Endothelial cell of umbilical vein (primary cell): Measurements from ENCODE around the gene PLEKHG5. TPM values are rescaled to one million over a fixed set of nuclear protein-coding genes. Genes with fewer than 3 reads are reported as not detected.

Experiments used
- BruUV-seq: library from RNA; stranded (reverse); fragments of 400-500 nt; replicated peaks from 2 replicates; lab custom pipeline; 2021; lab: Mats Ljungman, UMichigan
- CTCF ChIA-PET: fragments of 300-600, 350-600 bp; sonication (Branson Sonifier 250); formaldehyde crosslinking; loops from one replicate; lab custom pipeline; 2021; ENCODE audit warnings: antibody characterized with exemption, inconsistent platforms; lab: Charles Lee
- POLR2A ChIA-PET: fragments of 300-600, 350-600 bp; sonication (Branson Sonifier 250); formaldehyde crosslinking; loops from one replicate; lab custom pipeline; 2021; ENCODE audit warnings: antibody characterized with exemption, inconsistent platforms; lab: Charles Lee
- DNase-seq: peaks from one replicate; pipeline ENCODE4 v3.0.0-alpha.2; 2011; ENCODE audit warnings: low read depth, low spot score
- FAIRE-seq: peaks from 2 replicates; lab custom pipeline; 2011; peaks lifted over from hg19 to GRCh38; lab: Jason Lieb, UNC
- H2AFZ ChIP-seq: 2 replicates; pipeline ENCODE4 v1.6.0; 2012; ENCODE audit warnings: low read depth, low read length, control low read depth, inconsistent platforms
- H3K27ac ChIP-seq: 2 replicates; pipeline ENCODE4 v1.5.1; 2011; ENCODE audit warnings: low read depth, mild to moderate bottlenecking, control low read depth, low read length, moderate library complexity; ENCODE audit not compliant: insufficient read depth
- H3K27me3 ChIP-seq, 2 experiments: 2 replicates each; pipeline versions ENCODE4 v1.6.0 to v1.6.1; 2011; ENCODE audit warnings: low read length in 2 of 2, mixed read lengths in 1 of 2; ENCODE audit not compliant: control insufficient read depth in 2 of 2, insufficient read depth in 2 of 2
- H3K36me3 ChIP-seq, 2 experiments: 2 replicates in 1 of 2; 3 replicates in 1 of 2; pipeline ENCODE4 v1.5.1; 2011; ENCODE audit warnings: low read length in 2 of 2, mild to moderate bottlenecking in 1 of 2, moderate library complexity in 1 of 2; ENCODE audit not compliant: control insufficient read depth in 2 of 2, insufficient read depth in 2 of 2; ENCODE audit errors: extremely low read depth in 1 of 2
- H3K4me1 ChIP-seq: 3 replicates; pipeline ENCODE4 v1.5.1; 2011; ENCODE audit warnings: mild to moderate bottlenecking, low read length; ENCODE audit not compliant: control insufficient read depth, insufficient read depth; ENCODE audit errors: extremely low read depth
- H3K4me2 ChIP-seq: 2 replicates; pipeline ENCODE4 v1.6.1; 2011; ENCODE audit warnings: low read length, control low read depth, mixed read lengths; ENCODE audit not compliant: insufficient read depth
- H3K4me3 ChIP-seq, 3 experiments: fragments of 200-600 bp in 1 of 3; sonication (generic), shearing (Covaris generic) in 1 of 3; replicated peaks in 1 of 3; 2 replicates each; pipeline ENCODE4 v1.5.1; 2011 to 2016; ENCODE audit warnings: control low read depth in 3 of 3, low read length in 3 of 3, mild to moderate bottlenecking in 2 of 3, inconsistent platforms in 1 of 3, low read depth in 1 of 3, moderate library complexity in 1 of 3; ENCODE audit not compliant: insufficient read depth in 1 of 3
- H3K79me2 ChIP-seq: 2 replicates; pipeline ENCODE4 v1.6.0; 2012; ENCODE audit warnings: low read length, inconsistent platforms; ENCODE audit not compliant: control insufficient read depth, insufficient read depth
- H3K9ac ChIP-seq: replicated peaks from 2 replicates; pipeline ENCODE3; 2011; ENCODE audit warnings: low read length, control low read depth; ENCODE audit not compliant: insufficient read depth; ENCODE audit errors: extremely low read depth
- H3K9me1 ChIP-seq: replicated peaks from 3 replicates; pipeline ENCODE4 v1.6.0; 2011; ENCODE audit warnings: mild to moderate bottlenecking, low read length; ENCODE audit not compliant: control insufficient read depth, insufficient read depth; ENCODE audit errors: extremely low read depth
- H3K9me3 ChIP-seq: replicated peaks from 2 replicates; pipeline ENCODE4 v1.5.1; 2012; ENCODE audit warnings: low read length, inconsistent platforms; ENCODE audit not compliant: control insufficient read depth, insufficient read depth
- H4K20me1 ChIP-seq: replicated peaks from 2 replicates; pipeline ENCODE3; 2011; ENCODE audit warnings: mild to moderate bottlenecking, low read length; ENCODE audit not compliant: control insufficient read depth, insufficient read depth; ENCODE audit errors: extremely low read depth
- CTCF ChIP-seq, 2 donors: IDR thresholded peaks; 1 replicate in 1 of 2; 2 replicates in 1 of 2; pipeline ENCODE4 v1.5.1; 2011; ENCODE audit warnings: low read length in 2 of 2, mild to moderate bottlenecking in 2 of 2, moderate library complexity in 2 of 2, control low read depth in 1 of 2, inconsistent platforms in 1 of 2, low read depth in 1 of 2; ENCODE audit not compliant: insufficient read depth in 1 of 2; ENCODE audit errors: extremely low read depth in 1 of 2
- EZH2 ChIP-seq: IDR thresholded peaks from 2 replicates; pipeline ENCODE4 v1.6.1; 2012; ENCODE audit warnings: borderline replicate concordance, low read depth, mild to moderate bottlenecking, moderate library complexity, low read length, inconsistent platforms; ENCODE audit not compliant: severe bottlenecking
- FOS ChIP-seq: IDR thresholded peaks from 2 replicates; pipeline ENCODE4 v1.6.1; 2011; ENCODE audit warnings: mild to moderate bottlenecking, low read length, moderate library complexity, borderline replicate concordance; ENCODE audit not compliant: insufficient read depth
- GATA2 ChIP-seq: IDR thresholded peaks from 2 replicates; pipeline ENCODE4 v1.7.0; 2011; ENCODE audit warnings: low read depth, mild to moderate bottlenecking, moderate library complexity, mixed read lengths, low read length; ENCODE audit not compliant: insufficient read length, insufficient read depth
- JUN ChIP-seq: IDR thresholded peaks from 2 replicates; pipeline ENCODE4 v1.6.1; 2011; ENCODE audit warnings: borderline replicate concordance, low read depth; ENCODE audit not compliant: insufficient read length, insufficient read depth
- MAX ChIP-seq: IDR thresholded peaks from 2 replicates; pipeline ENCODE4 v1.6.1; 2011; ENCODE audit not compliant: insufficient read depth, insufficient read length
- MYC ChIP-seq: IDR thresholded peaks from one replicate; pipeline ENCODE4 v1.6.1; 2011; ENCODE audit warnings: mild to moderate bottlenecking, low read depth, low read length
- POLR2A ChIP-seq: IDR thresholded peaks from 2 replicates; pipeline ENCODE4 v1.6.1; 2012; ENCODE audit warnings: low read depth, mild to moderate bottlenecking, control low read depth, low read length
- POLR2AphosphoS5 ChIP-seq: IDR thresholded peaks from 2 replicates; pipeline ENCODE4 v1.6.1; 2012; ENCODE audit warnings: low read depth, mild to moderate bottlenecking, control low read depth, low read length, moderate library complexity; ENCODE audit not compliant: insufficient read depth
- dilution Hi-C: fragments of 300-500 bp; cut with MboI; formaldehyde crosslinking; loops from one replicate; pipeline ENCODE4 v1.15.0; 2019; ENCODE audit warnings: low sequenced_read_pairs; ENCODE audit not compliant: extremely low pct_ligation_motif_present
- intact Hi-C: fragments of 100-400 bp; cut with micrococcal nuclease; formaldehyde crosslinking; loops from one replicate; pipeline ENCODE4 v1.10.0; 2022
- polyA plus RNA-seq, 4 experiments: library from polyadenylated mRNA; depleted of rRNA in 3 of 4; stranded (reverse) in 3 of 4; unstranded in 1 of 4; fragments of >200 nt; gene quantifications; 2 replicates each; pipeline versions ENCODE4 v1.2.1 to v1.2.3, GENCODE V29; 2011 to 2012; ENCODE audit warnings: missing spikeins in 1 of 4
- total RNA-seq: library from RNA; stranded (reverse); gene quantifications from 2 replicates; pipeline ENCODE4 v1.2.3, GENCODE V29; 2021

Gene PLEKHG5
- total and polyA plus RNA-seq, 2 donors (not counting 3 experiments of a cell fraction or from before 2014, with no cell fraction given): 30.6 to 56.9 TPM

- Histone ChIP-seq H3K4me2 (no peak overlapping the region), H3K4me1 (peaks cover 3% of the 10 kb centered on the region), H3K9me1 (no peaks in the 10 kb centered on the region), H3K27me3 (no peaks in the 10 kb centered on the region), H3K79me2 (no peaks in the 10 kb centered on the region), H2AFZ (no peak overlapping the region), H4K20me1 (no peaks in the 10 kb centered on the region), H3K36me3 (no peaks in the 10 kb centered on the region), H3K9me3 (no peaks in the 10 kb centered on the region), H3K4me3 (no peak overlapping the region), H3K9ac (no peak overlapping the region), H3K27ac (no peak overlapping the region)
- intact Hi-C loops: no loop called here
- no TSS peak for BruUV-seq
- dilution Hi-C loops: no loop called here
- ChIA-PET POLR2A (no interaction called here), CTCF (interaction anchor here (0.9 to 3.5 kb wide), 3 partner anchors 8 to 18 kb away, joined by 3 to 28 read pairs (median 5); no protein-coding TSS in a partner anchor)
- TF ChIP-seq GATA2 (no peak), POLR2A (no peak), MAX (no peak), POLR2AphosphoS5 (no peak), CTCF (IDR thresholded peaks at IDR 0.05; ENCODE audit: extremely low read depth in 1 of 2, insufficient read depth in 1 of 2, low read depth in 1 of 2, low read length in 2 of 2) (no peak), FOS (no peak), EZH2 (no peak), JUN (no peak), MYC (no peak)
- DNase-seq: no peak
- no peak for FAIRE-seq
Measured at GRCh38 chr1:6505367-6506209, 14.1 kb upstream of the PLEKHG5 start.
